GM19351 (cell line): Measurements from ENCODE around the gene SUCLG2.

Experiments
- ATAC-seq: cut with Tn5 transposase; IDR thresholded peaks from one replicate; pipeline ENCODE4 v1.9.1; 2021; ENCODE audit warnings: mild to moderate bottlenecking, moderate library complexity; ENCODE audit not compliant: unreplicated experiment

SUCLG2 gene

DNA sequence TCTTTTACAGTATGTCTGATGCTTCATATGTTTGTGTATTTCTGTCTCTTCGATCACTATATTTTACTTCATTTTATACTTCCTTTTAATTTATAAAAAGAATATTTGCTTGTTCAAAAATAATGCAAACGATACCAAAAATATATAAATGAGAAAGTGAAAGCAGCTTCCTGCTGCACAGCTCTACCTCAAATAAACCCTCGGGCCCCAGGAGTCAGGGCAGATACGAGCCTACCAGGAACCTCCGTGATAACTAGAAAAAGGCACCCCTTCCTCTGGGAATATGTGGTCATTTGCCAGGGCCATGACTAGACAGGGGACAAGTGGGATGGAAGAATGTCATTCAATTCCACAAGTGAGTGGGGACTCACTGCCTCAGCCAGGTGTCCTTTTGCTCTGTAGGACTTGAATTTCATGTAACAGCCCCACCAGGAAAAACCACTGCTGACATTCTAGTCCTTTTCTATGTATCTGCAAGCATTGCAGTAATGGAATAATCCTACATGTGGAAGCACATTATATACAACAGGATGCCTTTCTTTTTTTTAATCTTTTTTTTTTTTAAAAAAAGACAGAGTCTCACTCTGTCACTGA is 133.3 kb downstream of the SUCLG2 start:
- ATAC-seq = peak; percentile 79

DNA sequence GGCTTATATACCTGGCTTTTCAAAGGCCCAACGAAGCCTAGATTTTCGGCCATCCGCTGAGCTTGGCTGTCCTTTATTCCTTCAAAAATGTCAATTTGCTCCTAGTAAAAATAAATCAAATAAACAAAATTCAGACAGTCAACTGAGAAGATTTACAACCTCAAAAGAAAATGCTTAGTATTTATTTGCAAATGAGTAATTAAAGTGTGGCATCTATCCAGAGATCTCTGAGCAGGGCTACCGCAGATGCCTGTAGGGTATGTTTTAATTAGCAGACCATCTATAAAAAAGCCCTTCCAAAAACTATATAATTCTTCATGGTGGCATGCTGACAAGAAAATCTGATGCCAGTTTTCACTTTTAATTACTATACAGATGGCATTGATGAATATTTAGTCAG is 136.2 kb downstream of the SUCLG2 start:
- ATAC-seq = no peak

DNA sequence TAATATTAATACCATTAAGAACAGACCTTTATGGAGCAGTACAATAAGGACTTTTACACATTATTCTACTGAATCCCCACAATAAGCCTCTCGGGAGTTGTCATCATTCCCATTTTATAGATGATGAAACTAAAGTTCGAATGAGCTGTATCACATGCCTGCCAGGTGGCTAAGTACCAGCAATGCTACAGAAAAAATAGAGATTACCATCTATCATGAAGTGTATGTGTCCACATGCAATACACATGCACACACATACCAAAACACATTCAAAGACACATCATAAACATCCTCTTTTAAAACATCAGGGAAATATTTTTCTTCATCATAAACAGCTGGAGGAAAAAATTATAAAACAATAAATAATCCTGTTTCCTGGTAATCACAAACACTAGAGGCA is 136.6 kb downstream of the SUCLG2 start:
- no peak for ATAC-seq

- ATAC-seq = no peak
Measured at GRCh38 chr3:67516496-67516895, 137.9 kb downstream of the SUCLG2 start.

DNA sequence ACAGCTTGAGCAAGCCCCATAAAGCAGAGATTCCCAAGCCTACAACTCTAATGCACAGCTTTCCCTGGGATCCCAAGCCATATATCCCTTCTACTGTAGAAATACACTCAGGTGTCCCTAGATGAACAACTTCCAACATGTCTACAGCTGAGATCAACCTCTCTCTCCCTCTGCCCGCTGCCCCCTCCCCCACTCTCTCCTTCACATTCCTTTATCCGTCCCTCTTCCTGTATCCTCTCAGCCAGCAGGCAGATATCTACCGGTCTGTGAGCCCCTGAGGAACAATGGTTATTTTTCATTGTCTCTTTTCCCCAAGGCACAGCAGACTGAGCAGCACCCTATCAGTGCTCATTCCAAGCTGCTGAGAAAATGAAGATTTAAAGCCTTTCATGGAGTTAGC is 138.6 kb downstream of the SUCLG2 start:
- ATAC-seq = no peak

- no peak for ATAC-seq
Measured at GRCh38 chr3:67509471-67510075, 144.8 kb downstream of the SUCLG2 start.

- ATAC-seq = no peak
Measured at GRCh38 chr3:67507584-67507983, 146.8 kb downstream of the SUCLG2 start.

GRCh38 chr3:67500709-67501108 is 153.7 kb downstream of the SUCLG2 start:
- no peak for ATAC-seq

GRCh38 chr3:67497746-67498145 is 156.7 kb downstream of the SUCLG2 start:
- no peak for ATAC-seq

DNA sequence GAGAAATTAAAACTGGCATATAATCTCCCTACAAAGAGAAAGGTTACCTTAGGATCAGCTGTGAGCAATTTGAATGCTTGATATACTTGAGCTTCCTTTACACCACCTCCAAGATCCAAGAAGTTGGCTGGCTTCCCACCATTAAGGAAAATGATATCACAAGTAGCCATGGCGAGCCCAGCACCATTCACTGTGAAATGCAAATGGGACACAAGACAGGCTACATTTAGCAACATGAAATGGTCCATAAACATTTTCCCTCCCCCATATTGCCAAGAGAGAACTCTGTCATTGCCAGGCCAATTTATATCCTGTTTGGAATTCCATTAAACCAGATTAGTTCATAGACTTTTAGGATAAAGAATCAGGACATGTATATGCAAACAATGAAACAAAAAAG is 158.7 kb downstream of the SUCLG2 start:
- ATAC-seq = no peak

DNA sequence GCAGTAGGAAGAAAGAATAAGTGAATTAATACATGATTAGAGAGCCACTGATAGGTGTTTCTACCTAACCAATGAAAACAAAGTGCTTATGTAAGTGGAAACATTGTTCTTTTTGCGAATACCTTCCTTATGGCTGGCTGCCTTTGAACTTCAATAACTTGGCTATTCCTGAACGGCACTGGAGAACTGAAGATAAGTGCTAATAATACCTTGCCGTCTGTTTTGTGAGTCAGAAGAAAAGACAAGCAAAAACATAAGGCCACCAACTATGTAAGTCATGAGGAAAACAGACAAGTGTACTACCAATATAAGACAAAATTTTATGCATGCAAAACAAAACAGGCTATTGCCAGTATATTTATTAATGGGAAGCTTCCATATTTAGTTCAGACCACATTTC is 160.6 kb downstream of the SUCLG2 start:
- no peak for ATAC-seq

- no peak for ATAC-seq
Measured at GRCh38 chr3:67490658-67491057, 163.8 kb downstream of the SUCLG2 start.

- ATAC-seq = no peak
Measured at GRCh38 chr3:67489816-67490215, 164.6 kb downstream of the SUCLG2 start.

GRCh38 chr3:67487564-67488114 is 166.8 kb downstream of the SUCLG2 start:
- no peak for ATAC-seq

DNA sequence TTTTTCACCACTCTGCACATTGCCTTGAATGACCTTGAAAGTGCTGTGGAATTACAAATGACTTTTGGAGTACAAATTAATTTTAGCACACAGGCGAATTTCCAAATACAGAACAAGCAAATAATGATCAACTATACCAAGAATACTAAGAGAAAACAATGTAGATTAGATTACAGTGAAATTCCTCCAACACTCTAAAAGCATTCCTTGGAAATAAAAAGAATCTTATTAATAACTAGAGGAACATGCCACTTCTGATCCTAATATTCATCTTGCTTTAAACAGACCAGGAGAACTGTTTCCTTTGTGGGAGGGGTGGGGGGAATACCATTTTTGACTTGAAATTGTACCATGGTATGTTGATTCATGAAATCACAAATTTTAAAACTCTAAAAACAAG is 167.5 kb downstream of the SUCLG2 start:
- no peak for ATAC-seq

DNA sequence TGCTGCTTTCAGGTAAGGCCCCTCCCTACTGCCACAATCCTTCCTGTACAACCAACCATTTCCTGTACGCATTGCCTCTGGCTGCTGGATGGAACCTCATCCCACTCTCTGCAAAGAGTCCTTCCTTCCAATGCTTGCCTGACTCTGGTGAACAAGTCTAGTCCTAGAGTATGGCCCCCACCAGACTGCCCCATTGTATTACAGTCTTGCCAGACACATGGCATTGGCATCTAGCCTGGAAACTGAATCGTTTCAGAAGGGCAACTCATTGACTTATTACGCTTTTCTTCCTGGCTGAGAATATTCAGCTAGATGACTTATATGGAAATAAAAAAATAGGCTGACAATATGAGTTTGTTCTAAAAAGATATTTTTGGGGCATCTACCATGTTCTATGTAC is 170.3 kb downstream of the SUCLG2 start:
- ATAC-seq = no peak

DNA sequence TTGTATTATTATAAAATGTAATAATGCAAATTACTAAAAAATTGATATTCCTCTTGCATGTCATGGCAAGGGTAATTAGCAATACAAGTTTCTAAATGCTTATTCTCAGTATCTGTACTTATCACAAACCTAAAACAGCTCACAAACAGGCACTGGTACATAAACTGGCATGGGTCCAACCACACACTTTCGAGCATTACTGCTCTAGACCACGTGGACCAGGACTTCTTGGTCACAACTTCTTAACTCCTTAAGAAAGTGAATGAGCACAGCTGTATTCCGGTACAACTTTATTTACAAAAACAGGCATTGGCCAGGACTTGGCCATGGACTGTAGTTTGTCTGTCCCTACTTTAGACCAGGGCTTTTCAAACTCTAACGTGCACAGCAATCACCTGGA is 173.3 kb downstream of the SUCLG2 start:
- ATAC-seq = no peak

- no peak for ATAC-seq
Measured at GRCh38 chr3:67478423-67478822, 176.0 kb downstream of the SUCLG2 start.

DNA sequence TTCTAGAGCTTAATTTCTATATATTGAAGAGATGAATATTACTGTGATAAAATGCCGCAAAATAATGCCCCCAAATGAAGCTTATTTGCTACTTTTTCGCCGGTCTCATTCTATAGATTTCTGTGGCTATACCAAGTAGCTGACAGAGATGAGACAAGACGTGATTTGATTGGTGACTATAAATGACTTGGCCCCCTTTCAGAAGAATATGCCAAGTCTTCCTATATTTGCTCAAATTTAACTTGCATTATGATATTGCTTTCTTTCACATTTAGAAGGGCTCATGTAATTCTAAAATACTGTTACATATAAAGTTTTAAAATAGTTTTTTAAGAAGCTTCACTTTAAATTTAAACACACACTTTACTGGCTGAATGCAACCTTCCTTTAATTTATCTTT is 180.1 kb downstream of the SUCLG2 start:
- ATAC-seq = no peak

GRCh38 chr3:67472674-67473201 is 181.7 kb downstream of the SUCLG2 start:
- no peak for ATAC-seq

DNA sequence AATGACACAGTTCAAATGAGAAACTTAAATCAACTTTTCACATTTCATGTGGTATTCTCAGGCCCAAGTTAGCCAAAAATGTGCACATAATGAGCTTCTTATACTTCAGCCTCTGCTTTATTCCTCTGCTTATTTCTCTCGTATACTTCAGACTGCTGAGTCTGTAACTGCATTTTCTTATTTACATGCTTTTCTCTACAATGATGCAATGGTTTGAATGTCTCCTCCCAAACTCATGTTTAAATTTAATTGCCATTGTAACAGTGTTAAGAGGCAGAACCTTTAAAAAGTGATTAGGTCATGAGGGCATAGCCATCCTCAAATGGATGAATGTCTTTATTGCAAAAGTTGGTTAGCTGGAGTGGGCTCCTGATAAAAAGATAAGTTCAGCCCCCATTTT is 184.2 kb downstream of the SUCLG2 start:
- ATAC-seq = no peak

- ATAC-seq = no peak
Measured at GRCh38 chr3:67468511-67468910, 185.9 kb downstream of the SUCLG2 start.

DNA sequence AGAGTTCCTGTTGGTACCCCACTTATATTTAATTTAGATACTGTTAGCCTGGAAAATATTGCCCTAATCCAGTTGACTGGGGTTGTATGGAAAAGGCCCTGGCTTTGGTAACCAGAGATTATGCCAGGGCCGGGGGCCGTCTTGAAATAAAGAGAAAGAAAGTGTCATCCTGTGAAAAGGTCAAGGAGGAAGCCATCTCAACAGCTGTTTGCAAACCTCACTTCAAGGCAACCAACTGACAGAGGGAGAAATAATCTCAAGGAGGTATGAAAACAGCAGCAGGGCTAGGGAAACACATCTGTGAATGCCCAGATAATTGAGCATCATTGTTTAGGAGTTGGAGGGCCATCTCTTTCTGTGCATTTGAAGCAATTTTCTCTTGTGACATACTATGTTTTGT is 190.8 kb downstream of the SUCLG2 start:
- ATAC-seq = no peak
